Hindlimb muscle (tissue), 1 donor: ENCODE measurements around the gene CDRT15. TPM values are rescaled to one million over a fixed set of nuclear protein-coding genes. Genes with fewer than 3 reads are reported as not detected.

Experiments used
- polyA plus RNA-seq: library from polyadenylated mRNA; unstranded; fragments of 120-200 nt; gene quantifications from one replicate; pipeline ENCODE4 v1.2.1, GENCODE V29; 2013; ENCODE audit not compliant: insufficient read length

Gene CDRT15
- polyA plus RNA-seq, 1 donor = 0.86 TPM

Other genes starting within 250 kb of the CDRT15 start
- gene COX10, start 167.4 kb downstream of the CDRT15 start, polyA plus RNA-seq = 17.1 TPM
- 1.5 TPM for gene HS3ST3B1, start 64.2 kb upstream of the CDRT15 start, polyA plus RNA-seq